Keratinocyte (primary cell): ENCODE results near the gene MYBPC3. TPM values are rescaled to one million over a fixed set of nuclear protein-coding genes. Genes with fewer than 3 reads are reported as not detected.

Source experiments
- DNase-seq: peaks from one replicate; pipeline ENCODE4 v3.0.0-alpha.2; 2011; ENCODE audit warnings: low read depth, missing footprints, low spot score
- FAIRE-seq: peaks from 2 replicates; lab custom pipeline; 2011; peaks lifted over from hg19 to GRCh38; lab: Jason Lieb, UNC
- H2AFZ ChIP-seq: 2 replicates; pipeline ENCODE4 v1.6.0; 2012; ENCODE audit warnings: low read length, control low read depth, inconsistent platforms; ENCODE audit not compliant: control insufficient read depth
- H3K27ac ChIP-seq: 2 replicates; pipeline ENCODE4 v1.5.1; 2011; ENCODE audit warnings: low read length; ENCODE audit not compliant: control insufficient read depth, insufficient read depth
- H3K27me3 ChIP-seq: 3 replicates; pipeline ENCODE4 v1.6.0; 2011; ENCODE audit warnings: low read length; ENCODE audit not compliant: control insufficient read depth, insufficient read depth; ENCODE audit errors: extremely low read depth
- H3K36me3 ChIP-seq, 2 experiments: 2 replicates in 1 of 2; 3 replicates in 1 of 2; pipeline ENCODE4 v1.5.1; 2011; ENCODE audit warnings: low read length in 2 of 2, mild to moderate bottlenecking in 1 of 2; ENCODE audit not compliant: control insufficient read depth in 2 of 2, insufficient read depth in 2 of 2; ENCODE audit errors: extremely low read depth in 1 of 2
- H3K4me1 ChIP-seq: 3 replicates; pipeline ENCODE4 v1.5.1; 2011; ENCODE audit warnings: low read length; ENCODE audit not compliant: control insufficient read depth, insufficient read depth; ENCODE audit errors: extremely low read depth
- H3K4me2 ChIP-seq: 3 replicates; pipeline ENCODE4 v1.6.0; 2011; ENCODE audit warnings: low read depth, low read length; ENCODE audit not compliant: control insufficient read depth, insufficient read depth; ENCODE audit errors: extremely low read depth
- H3K4me3 ChIP-seq, 3 experiments: fragments of 200-600 bp in 1 of 3; sonication (generic) in 1 of 3; 2 replicates in 2 of 3; 3 replicates in 1 of 3; pipeline ENCODE4 v1.5.1; 2011 to 2016; ENCODE audit warnings: low read length in 3 of 3, mild to moderate bottlenecking in 3 of 3, control low read depth in 2 of 3, inconsistent platforms in 1 of 3, low read depth in 1 of 3, mixed read lengths in 1 of 3, mixed run types in 1 of 3, moderate library complexity in 1 of 3; ENCODE audit not compliant: control insufficient read depth in 2 of 3, insufficient read depth in 2 of 3; ENCODE audit errors: extremely low read depth in 1 of 3
- H3K79me2 ChIP-seq: 2 replicates; pipeline ENCODE4 v1.6.0; 2012; ENCODE audit warnings: low read length; ENCODE audit not compliant: control insufficient read depth, insufficient read depth
- H3K9ac ChIP-seq: 3 replicates; pipeline ENCODE4 v1.6.0; 2011; ENCODE audit warnings: low read length; ENCODE audit not compliant: control insufficient read depth, insufficient read depth; ENCODE audit errors: extremely low read depth
- H3K9me1 ChIP-seq: 3 replicates; pipeline ENCODE4 v1.6.0; 2011; ENCODE audit warnings: low read length; ENCODE audit not compliant: control insufficient read depth, insufficient read depth; ENCODE audit errors: extremely low read depth
- H3K9me3 ChIP-seq: 2 replicates; pipeline ENCODE4 v1.5.1; 2012; ENCODE audit warnings: low read depth, low read length; ENCODE audit not compliant: control insufficient read depth
- H4K20me1 ChIP-seq: 3 replicates; pipeline ENCODE4 v1.6.0; 2011; ENCODE audit warnings: low read length; ENCODE audit not compliant: control insufficient read depth, insufficient read depth; ENCODE audit errors: extremely low read depth
- EZH2 ChIP-seq: IDR thresholded peaks from one replicate; pipeline ENCODE4 v1.6.1; 2012; ENCODE audit warnings: inconsistent platforms, mild to moderate bottlenecking, low read length, moderate library complexity
- dilution Hi-C: fragments of 300-500 bp; cut with MboI; formaldehyde crosslinking; loops from one replicate; pipeline ENCODE4 v1.7.0; 2020; ENCODE audit warnings: low sequenced_read_pairs; ENCODE audit not compliant: extremely low pct_ligation_motif_present
- polyA plus RNA-seq, 5 experiments: library from polyadenylated mRNA; depleted of rRNA in 3 of 5; stranded (reverse) in 3 of 5; stranded (forward) in 1 of 5; unstranded in 1 of 5; fragments of >200 nt; gene quantifications; 1 replicate in 1 of 5; 2 replicates in 3 of 5; 3 replicates in 1 of 5; pipeline versions ENCODE4 v1.2.1 to v1.2.3, GENCODE V29; 2011 to 2012; ENCODE audit warnings: missing spikeins in 2 of 5, low read depth in 1 of 5, low replicate concordance in 1 of 5
- TF ChIP-seq, protein P1 (sequence below), 3 experiments: IDR thresholded peaks in 1 of 3; conservative IDR thresholded peaks in 1 of 3; optimal IDR thresholded peaks in 1 of 3; 2 replicates in 2 of 3; 3 replicates in 1 of 3; pipeline versions ENCODE3 to v1.5.1; 2011; ENCODE audit warnings: low read length in 3 of 3, mild to moderate bottlenecking in 3 of 3, moderate library complexity in 2 of 3, control low read depth in 1 of 3, inconsistent platforms in 1 of 3; ENCODE audit not compliant: insufficient read depth in 2 of 3; ENCODE audit errors: extremely low read depth in 1 of 3

The MYBPC3 gene
- polyA plus RNA-seq, 1 donor (not counting 4 experiments of a cell fraction or from before 2014, with no cell fraction given), result not detected

DNA sequence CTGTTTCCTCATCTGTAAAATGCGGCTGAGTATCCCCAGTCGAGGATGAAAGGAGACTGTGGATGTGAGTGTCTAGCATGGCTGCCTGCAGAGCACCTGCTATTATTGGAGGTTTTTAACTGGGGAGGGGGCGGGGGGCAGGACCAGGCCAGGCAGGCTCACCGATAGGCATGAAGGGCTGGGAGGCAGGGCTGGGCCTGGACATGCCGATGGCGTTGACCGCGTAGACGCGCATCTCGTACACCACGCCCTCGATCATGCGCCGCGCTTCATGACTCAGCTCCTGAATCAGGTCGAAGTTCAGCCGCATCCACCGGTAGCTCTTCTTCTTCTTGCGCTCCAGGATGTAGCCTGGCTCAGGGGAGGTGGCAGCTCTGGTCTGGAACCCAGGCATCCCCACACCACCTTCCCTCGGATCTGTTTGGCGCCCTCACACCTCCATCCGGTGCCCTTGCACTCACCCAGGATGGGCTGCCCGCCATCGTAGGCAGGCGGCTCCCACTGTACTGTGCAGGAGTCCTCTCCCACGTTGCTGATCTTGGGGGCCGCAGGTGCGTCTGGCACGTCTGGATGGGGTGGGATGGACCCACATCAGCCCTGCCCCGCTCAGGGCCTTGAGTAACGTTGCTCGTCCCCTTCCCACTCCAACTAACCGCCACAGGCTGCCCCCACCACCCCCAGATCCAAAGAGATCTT lies 15.1 kb downstream of the MYBPC3 start:
- Histone ChIP-seq H4K20me1 (no peaks in the 10 kb centered on the region), H3K36me3 (no peaks in the 10 kb centered on the region), H3K27ac (no peak overlapping the region), H3K4me1 (no peaks in the 10 kb centered on the region), H3K9me1 (no peaks in the 10 kb centered on the region), H3K9me3 (no peaks in the 10 kb centered on the region), H3K27me3 (no peaks in the 10 kb centered on the region), H3K79me2 (no peaks in the 10 kb centered on the region), H2AFZ (no peak overlapping the region), H3K9ac (no peak overlapping the region), H3K4me2 (no peak overlapping the region), H3K4me3 (no peak overlapping the region)
- no peak for TF ChIP-seq EZH2
- TF ChIP-seq, protein P1, sequence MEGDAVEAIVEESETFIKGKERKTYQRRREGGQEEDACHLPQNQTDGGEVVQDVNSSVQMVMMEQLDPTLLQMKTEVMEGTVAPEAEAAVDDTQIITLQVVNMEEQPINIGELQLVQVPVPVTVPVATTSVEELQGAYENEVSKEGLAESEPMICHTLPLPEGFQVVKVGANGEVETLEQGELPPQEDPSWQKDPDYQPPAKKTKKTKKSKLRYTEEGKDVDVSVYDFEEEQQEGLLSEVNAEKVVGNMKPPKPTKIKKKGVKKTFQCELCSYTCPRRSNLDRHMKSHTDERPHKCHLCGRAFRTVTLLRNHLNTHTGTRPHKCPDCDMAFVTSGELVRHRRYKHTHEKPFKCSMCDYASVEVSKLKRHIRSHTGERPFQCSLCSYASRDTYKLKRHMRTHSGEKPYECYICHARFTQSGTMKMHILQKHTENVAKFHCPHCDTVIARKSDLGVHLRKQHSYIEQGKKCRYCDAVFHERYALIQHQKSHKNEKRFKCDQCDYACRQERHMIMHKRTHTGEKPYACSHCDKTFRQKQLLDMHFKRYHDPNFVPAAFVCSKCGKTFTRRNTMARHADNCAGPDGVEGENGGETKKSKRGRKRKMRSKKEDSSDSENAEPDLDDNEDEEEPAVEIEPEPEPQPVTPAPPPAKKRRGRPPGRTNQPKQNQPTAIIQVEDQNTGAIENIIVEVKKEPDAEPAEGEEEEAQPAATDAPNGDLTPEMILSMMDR (optimal IDR thresholded peaks at IDR 0.05 in 1 of 3, IDR thresholded peaks at IDR 0.05 in 1 of 3, conservative IDR thresholded peaks at IDR 0.05 in 1 of 3; ENCODE audit: extremely low read depth in 1 of 3, insufficient read depth in 2 of 3, low read length in 3 of 3), result no peak
- no peak for DNase-seq
- dilution Hi-C loops, result no loop called here
- FAIRE-seq, result no peak

DNA sequence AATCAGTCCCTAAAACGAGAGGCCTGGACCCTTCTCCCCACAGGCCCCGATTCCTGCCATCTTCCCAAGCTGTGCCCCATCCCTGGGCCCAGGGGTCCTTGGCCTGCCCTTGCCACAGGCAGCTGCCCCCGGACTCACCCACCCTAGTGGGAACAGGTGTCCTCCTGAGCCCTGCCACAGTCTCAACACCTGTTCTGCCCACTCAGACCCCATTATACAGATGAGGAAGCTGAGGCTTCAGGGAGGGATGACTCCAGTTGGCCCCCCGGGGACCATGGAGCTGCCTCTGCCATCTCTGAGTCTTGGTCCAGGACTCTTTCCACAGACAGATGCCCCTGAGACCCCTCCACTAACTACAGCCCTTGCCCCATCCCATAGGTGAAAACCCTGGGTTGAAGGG lies 15.9 kb downstream of the MYBPC3 start:
- FAIRE-seq (no peak), DNase-seq (no peak)
- no peak overlapping the region for H3K4me2 ChIP-seq
- H3K27ac ChIP-seq, result no peak overlapping the region
- H3K9ac ChIP-seq, result no peak overlapping the region
- no peak for TF ChIP-seq EZH2
- TF ChIP-seq, protein P1 (optimal IDR thresholded peaks at IDR 0.05 in 1 of 3, IDR thresholded peaks at IDR 0.05 in 1 of 3, conservative IDR thresholded peaks at IDR 0.05 in 1 of 3; ENCODE audit: extremely low read depth in 1 of 3, insufficient read depth in 2 of 3, low read length in 3 of 3), result no peak
- no peaks in the 10 kb centered on the region for H3K36me3 ChIP-seq
- no peaks in the 10 kb centered on the region for H4K20me1 ChIP-seq
- H3K79me2 ChIP-seq, result no peaks in the 10 kb centered on the region
- H3K9me1 ChIP-seq, result no peaks in the 10 kb centered on the region
- H3K9me3 ChIP-seq, result no peaks in the 10 kb centered on the region
- dilution Hi-C loops, result no loop called here
- no peak overlapping the region for H2AFZ ChIP-seq
- no peak overlapping the region for H3K4me3 ChIP-seq
- no peaks in the 10 kb centered on the region for H3K4me1 ChIP-seq
- no peaks in the 10 kb centered on the region for H3K27me3 ChIP-seq
